HEK293 (cell line): Measurements from ENCODE around the gene SREBF1.
A peak's percentile ranks its signal among the peaks of the same experiment; 100 is the strongest.

Experiments used
- CTCF ChIA-PET: fragments of 350-600 bp; formaldehyde crosslinking; extraction: SDS; loops from one replicate; lab custom pipeline; 2021; ENCODE audit warnings: antibody characterized with exemption; lab: Yijun Ruan, JAX
- POLR2A ChIA-PET: fragments of 300-600 bp; formaldehyde crosslinking; extraction: SDS; loops from one replicate; lab custom pipeline; 2020; ENCODE audit warnings: antibody characterized with exemption, inconsistent platforms; lab: Yijun Ruan, JAX
- H3K27ac ChIP-seq: fragments of 200-500 bp; sonication (Bioruptor generic); 2 replicates; pipeline ENCODE4 v1.5.1; 2014; ENCODE audit warnings: low read depth, low read length, control low read depth, inconsistent platforms; ENCODE audit errors: extremely low read depth
- H3K36me3 ChIP-seq, 2 experiments: fragments of 200-500 bp in 1 of 2; sonication (Bioruptor generic) in 1 of 2; 1 replicate in 1 of 2; 2 replicates in 1 of 2; pipeline ENCODE4 v1.5.1; 2014 to 2017; ENCODE audit warnings: inconsistent platforms in 2 of 2, low read length in 2 of 2; ENCODE audit not compliant: control insufficient read depth in 2 of 2, insufficient read depth in 1 of 2
- H3K4me1 ChIP-seq: fragments of 200-500 bp; sonication (Bioruptor generic); 2 replicates; pipeline ENCODE4 v1.5.1; 2014; ENCODE audit warnings: mild to moderate bottlenecking, low read length, inconsistent platforms; ENCODE audit not compliant: control insufficient read depth, insufficient read depth
- H3K4me3 ChIP-seq: 2 replicates; pipeline ENCODE4 v1.5.1; 2011; ENCODE audit warnings: low read depth, mild to moderate bottlenecking, control low read depth, low read length, moderate library complexity
- H3K9me3 ChIP-seq: fragments of 200-500 bp; sonication (Bioruptor generic); 2 replicates; pipeline ENCODE4 v1.5.1; 2014; ENCODE audit warnings: low read depth, low read length, inconsistent platforms; ENCODE audit not compliant: control insufficient read depth, insufficient read depth
- BCL11B ChIP-seq: fragments of 450-650 bp; formaldehyde crosslinking; IDR thresholded peaks from 2 replicates; pipeline ENCODE4 v1.5.1; 2016; ENCODE audit warnings: low read depth, missing biosample characterization, missing genetic modification characterization
- EGR2 ChIP-seq: fragments of 450-650 bp; formaldehyde crosslinking; IDR thresholded peaks from 2 replicates; pipeline ENCODE4 v1.5.1; 2016; ENCODE audit warnings: low read depth, missing biosample characterization, missing genetic modification characterization
- GLIS1 ChIP-seq: fragments of 450-650 bp; formaldehyde crosslinking; IDR thresholded peaks from 2 replicates; pipeline ENCODE4 v1.5.1; 2016; ENCODE audit warnings: missing biosample characterization, missing genetic modification characterization
- KLF17 ChIP-seq: fragments of 450-650 bp; formaldehyde crosslinking; IDR thresholded peaks from 2 replicates; pipeline ENCODE4 v1.5.1; 2016; ENCODE audit warnings: missing biosample characterization, missing genetic modification characterization
- PRDM10 ChIP-seq: fragments of 450-650 bp; formaldehyde crosslinking; IDR thresholded peaks from 2 replicates; pipeline ENCODE4 v1.5.1; 2016; ENCODE audit warnings: missing biosample characterization, missing genetic modification characterization
- SCRT1 ChIP-seq: fragments of 450-650 bp; formaldehyde crosslinking; IDR thresholded peaks from 2 replicates; pipeline ENCODE4 v1.5.1; 2016; ENCODE audit warnings: missing biosample characterization, missing genetic modification characterization, borderline replicate concordance
- SP7 ChIP-seq: fragments of 450-650 bp; formaldehyde crosslinking; IDR thresholded peaks from 2 replicates; pipeline ENCODE4 v1.5.1; 2016; ENCODE audit warnings: missing biosample characterization, missing genetic modification characterization
- YY1 ChIP-seq: fragments of 450-650 bp; formaldehyde crosslinking; IDR thresholded peaks from 2 replicates; pipeline ENCODE4 v1.5.1; 2018; ENCODE audit warnings: missing biosample characterization, missing genetic modification characterization
- YY2 ChIP-seq: fragments of 450-650 bp; formaldehyde crosslinking; IDR thresholded peaks from 2 replicates; pipeline ENCODE4 v1.5.1; 2016; ENCODE audit warnings: missing biosample characterization, missing genetic modification characterization
- ZBTB10 ChIP-seq: fragments of 450-650 bp; formaldehyde crosslinking; IDR thresholded peaks from 2 replicates; pipeline ENCODE4 v1.5.1; 2016; ENCODE audit warnings: missing biosample characterization, missing genetic modification characterization
- ZFHX2 ChIP-seq: fragments of 450-650 bp; formaldehyde crosslinking; conservative IDR thresholded peaks from 2 replicates; pipeline ENCODE4 v1.5.1; 2016; ENCODE audit warnings: missing biosample characterization, missing genetic modification characterization
- ZFP69B ChIP-seq: fragments of 450-650 bp; formaldehyde crosslinking; IDR thresholded peaks from 2 replicates; pipeline ENCODE4 v1.5.1; 2016; ENCODE audit warnings: missing biosample characterization, missing genetic modification characterization
- ZNF140 ChIP-seq: fragments of 450-650 bp; formaldehyde crosslinking; IDR thresholded peaks from 2 replicates; pipeline ENCODE4 v1.5.1; 2016; ENCODE audit warnings: missing biosample characterization, missing genetic modification characterization
- ZNF2 ChIP-seq: fragments of 450-650 bp; formaldehyde crosslinking; IDR thresholded peaks from 2 replicates; pipeline ENCODE4 v1.5.1; 2016; ENCODE audit warnings: missing biosample characterization, missing genetic modification characterization
- ZNF223 ChIP-seq: fragments of 450-650 bp; formaldehyde crosslinking; IDR thresholded peaks from 2 replicates; pipeline ENCODE4 v1.5.1; 2016; ENCODE audit warnings: missing biosample characterization, missing genetic modification characterization
- ZNF280D ChIP-seq: fragments of 450-650 bp; formaldehyde crosslinking; IDR thresholded peaks from 2 replicates; pipeline ENCODE4 v1.5.1; 2016; ENCODE audit warnings: missing biosample characterization, missing genetic modification characterization
- ZNF394 ChIP-seq: fragments of 450-650 bp; formaldehyde crosslinking; IDR thresholded peaks from 2 replicates; pipeline ENCODE4 v1.5.1; 2016; ENCODE audit warnings: missing biosample characterization, missing genetic modification characterization, mild to moderate bottlenecking, moderate library complexity, borderline replicate concordance
- ZNF449 ChIP-seq: fragments of 450-650 bp; formaldehyde crosslinking; IDR thresholded peaks from 2 replicates; pipeline ENCODE4 v1.5.1; 2017; ENCODE audit warnings: missing biosample characterization, mild to moderate bottlenecking, missing genetic modification characterization, moderate library complexity
- ZNF623 ChIP-seq: fragments of 450-650 bp; formaldehyde crosslinking; IDR thresholded peaks from 2 replicates; pipeline ENCODE4 v1.5.1; 2016; ENCODE audit warnings: missing biosample characterization, missing genetic modification characterization
- ZNF629 ChIP-seq: fragments of 450-650 bp; formaldehyde crosslinking; IDR thresholded peaks from 2 replicates; pipeline ENCODE4 v1.5.1; 2017; ENCODE audit warnings: missing biosample characterization, missing genetic modification characterization
- ZNF776 ChIP-seq: fragments of 450-650 bp; formaldehyde crosslinking; IDR thresholded peaks from 2 replicates; pipeline ENCODE4 v1.5.0; 2017; ENCODE audit warnings: missing biosample characterization, missing genetic modification characterization, borderline replicate concordance
- ZSCAN30 ChIP-seq: fragments of 450-650 bp; IDR thresholded peaks from 2 replicates; pipeline ENCODE4 v1.5.1; 2018; ENCODE audit warnings: missing biosample characterization, mild to moderate bottlenecking, missing genetic modification characterization, moderate library complexity

The SREBF1 gene

GRCh38 chr17:17812211-17813054, 24.4 kb downstream of the SREBF1 start:
- no peak overlapping the region for H3K4me3 ChIP-seq
- H3K27ac ChIP-seq = peak overlapping the region; percentile 52; the same call in 1 of the 2 replicates
- POLR2A ChIA-PET = interaction anchor here (1.2 to 2.0 kb wide), 2 partner anchors 24 to 133 kb away, joined by 5 to 6 read pairs; no protein-coding TSS in a partner anchor
- H3K9me3 ChIP-seq = no peaks in the 10 kb centered on the region
- peaks cover under 1 to 71% of the 10 kb centered on the region in 2 experiments; a peak in 1 of 3 replicates for H3K36me3 ChIP-seq
- peaks cover 6% of the 10 kb centered on the region for H3K4me1 ChIP-seq
- CTCF ChIA-PET = interaction anchor here (0.6 to 3.5 kb wide), 29 partner anchors 10 to 268 kb away, joined by 3 to 40 read pairs (median 4); partner anchors contain the start of gene SREBF1
- no peak for TF ChIP-seq ZNF223 (tag by site-specific recombination)
- TF ChIP-seq ZBTB10 (tag by site-specific recombination) = peak; percentile 80
- TF ChIP-seq ZNF776 (tag by site-specific recombination) = no peak
- 0 out of 2 replicates have a peak, but pooled peaks have one; percentile 25 for TF ChIP-seq ZNF394 (tag by site-specific recombination)
- TF ChIP-seq ZFHX2 (tag by site-specific recombination) = peak; percentile 43
- peak; percentile 69 for TF ChIP-seq YY2 (tag by site-specific recombination)
- peak; percentile 79 for TF ChIP-seq BCL11B (tag by site-specific recombination)
- TF ChIP-seq ZSCAN30 (tag by site-specific recombination) = peak; percentile 42; the same call in 1 of the 2 replicates
- TF ChIP-seq ZNF629 = peak; percentile 18; the same call in 1 of the 2 replicates
- no peak for TF ChIP-seq ZNF449 (tag by site-specific recombination)
- peak; percentile 33; the same call in 1 of the 2 replicates for TF ChIP-seq KLF17 (tag by site-specific recombination)
- no peak for TF ChIP-seq ZNF140
- peak; percentile 77; the same call in 1 of the 2 replicates for TF ChIP-seq ZNF2
- peak; percentile 28; the same call in 1 of the 2 replicates for TF ChIP-seq EGR2
- 0 out of 2 replicates have a peak, but pooled peaks have one; percentile 11 for TF ChIP-seq SP7
- peak; percentile 78 for TF ChIP-seq YY1
- TF ChIP-seq ZNF280D (tag by site-specific recombination) = 0 out of 2 replicates have a peak, but pooled peaks have one; percentile 18
- no peak for TF ChIP-seq SCRT1 (tag by site-specific recombination)
- TF ChIP-seq GLIS1 (tag by site-specific recombination) = 0 out of 2 replicates have a peak, but pooled peaks have one; percentile 17
- no peak for TF ChIP-seq ZNF623 (tag by site-specific recombination)
- 0 out of 2 replicates have a peak, but pooled peaks have one; percentile 18 for TF ChIP-seq ZFP69B (tag by site-specific recombination)
- TF ChIP-seq PRDM10 (tag by site-specific recombination) = no peak
